ENCODE results near the gene OR7C1.

The OR7C1 gene

DNA sequence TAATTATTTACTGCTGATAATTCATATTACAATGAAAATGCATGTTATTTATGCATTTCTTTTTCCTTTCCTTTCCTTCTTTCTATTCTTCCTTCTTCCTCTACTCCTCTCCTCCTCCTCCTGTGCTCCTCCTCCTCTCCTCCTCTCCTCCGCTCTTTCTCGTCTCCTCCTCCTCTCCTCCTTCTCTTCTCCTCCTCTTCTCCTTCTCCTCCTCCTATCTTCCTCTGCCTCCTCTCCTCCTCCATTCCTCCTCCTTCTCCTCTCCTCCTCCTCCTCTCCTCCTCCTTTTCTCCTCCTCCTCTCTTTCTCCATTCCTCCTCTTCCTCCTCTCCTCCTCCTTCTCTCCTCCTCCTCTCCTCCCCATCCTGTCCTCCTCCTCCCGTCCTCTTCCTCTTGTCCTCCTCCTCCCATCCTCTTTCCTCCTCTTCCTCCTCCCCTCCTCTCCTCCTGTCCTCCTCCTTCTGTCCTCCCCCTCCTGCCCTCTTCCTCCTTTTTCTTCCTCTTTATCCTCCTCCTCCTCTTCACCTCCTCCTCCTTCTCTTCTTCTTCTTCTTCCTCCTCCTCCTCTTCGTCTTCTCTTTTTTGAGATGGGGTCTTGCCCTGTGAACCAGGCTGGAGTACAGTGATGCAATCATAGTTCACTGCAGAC is 71.4 kb downstream of the OR7C1 start:
- no peak for DNase-seq

GRCh38 chr19:14762111-14762510 is 72.9 kb downstream of the OR7C1 start:
- DNase-seq, result no peak

GRCh38 chr19:14761607-14762006 is 73.4 kb downstream of the OR7C1 start:
- no peak for DNase-seq

GRCh38 chr19:14758816-14759215 is 76.2 kb downstream of the OR7C1 start:
- DNase-seq, result no peak

GRCh38 chr19:14748601-14749000 is 86.4 kb downstream of the OR7C1 start:
- DNase-seq, result no peak
